GDM1 (cell line): ENCODE measurements around the gene RUNX2.

Experiments
- DNase-seq: peaks from one replicate; lab custom pipeline; 2025; lab: John Stamatoyannopoulos, UW

Gene RUNX2

GRCh38 chr6:45624228-45624627 lies 296.1 kb downstream of the RUNX2 start:
- no peak for DNase-seq

- no peak for DNase-seq
Observed at GRCh38 chr6:45625191-45625664, 297.1 kb downstream of the RUNX2 start.

- DNase-seq, result no peak
Observed at GRCh38 chr6:45626087-45626891, 298.2 kb downstream of the RUNX2 start.

GRCh38 chr6:45630314-45630713 lies 302.2 kb downstream of the RUNX2 start:
- DNase-seq, result no peak

GRCh38 chr6:45630801-45631200 lies 302.7 kb downstream of the RUNX2 start:
- no peak for DNase-seq

- no peak for DNase-seq
Observed at GRCh38 chr6:45631396-45631795, 303.3 kb downstream of the RUNX2 start.

GRCh38 chr6:45633272-45633908 lies 305.3 kb downstream of the RUNX2 start:
- no peak for DNase-seq

- no peak for DNase-seq
Observed at GRCh38 chr6:45634231-45634630, 306.1 kb downstream of the RUNX2 start.

GRCh38 chr6:45635284-45635867 lies 307.2 kb downstream of the RUNX2 start:
- DNase-seq, result no peak

GRCh38 chr6:45637056-45637455 lies 308.9 kb downstream of the RUNX2 start:
- DNase-seq, result no peak

- no peak for DNase-seq
Observed at GRCh38 chr6:45637611-45638257, 309.6 kb downstream of the RUNX2 start.

- DNase-seq, result no peak
Observed at GRCh38 chr6:45640081-45640491, 312.0 kb downstream of the RUNX2 start.

- DNase-seq, result no peak
Observed at GRCh38 chr6:45640811-45641210, 312.7 kb downstream of the RUNX2 start.

- DNase-seq, result no peak
Observed at GRCh38 chr6:45642331-45643125, 314.4 kb downstream of the RUNX2 start.

- no peak for DNase-seq
Observed at GRCh38 chr6:45643126-45643525, 315.0 kb downstream of the RUNX2 start.

GRCh38 chr6:45644720-45645119 lies 316.6 kb downstream of the RUNX2 start:
- DNase-seq, result no peak

- DNase-seq, result no peak
Observed at GRCh38 chr6:45645302-45645701, 317.2 kb downstream of the RUNX2 start.

- peak; percentile 6 for DNase-seq
Observed at GRCh38 chr6:45647341-45648261, 319.5 kb downstream of the RUNX2 start.

GRCh38 chr6:45648262-45648620 lies 320.1 kb downstream of the RUNX2 start:
- DNase-seq, result no peak

- no peak for DNase-seq
Observed at GRCh38 chr6:45650524-45651135, 322.5 kb downstream of the RUNX2 start.
